GM23338 (cell line): ENCODE measurements around the gene TRPV5. TPM values are rescaled to one million over a fixed set of nuclear protein-coding genes. Genes with fewer than 3 reads are reported as not detected.
A peak's percentile ranks its signal among the peaks of the same experiment; 100 is the strongest.

Experiments used
- ATAC-seq: fragments of 200-7000 bp; cut with Tn5 transposase; 3 replicates; pipeline ENCODE4 v1.9.1; 2020
- DNase-seq: peaks from one replicate; pipeline ENCODE4 v3.0.0-alpha.2; 2015; ENCODE audit warnings: low spot score
- H2AFZ ChIP-seq: fragments of 200-600 bp; sonication (generic); 2 replicates; pipeline ENCODE4 v1.8.0; 2016; ENCODE audit warnings: antibody characterized with exemption, mild to moderate bottlenecking, moderate library complexity
- H3F3A ChIP-seq: fragments of 200-600 bp; sonication (generic); replicated peaks from 2 replicates; pipeline ENCODE4 v1.8.0; 2017; ENCODE audit warnings: antibody characterized with exemption, mixed run types, low read depth
- H3K27ac ChIP-seq: fragments of 200-600 bp; sonication (generic); 2 replicates; pipeline ENCODE4 v1.6.1; 2016; ENCODE audit warnings: low read depth
- H3K27me3 ChIP-seq: fragments of 200-600 bp; sonication (generic); 2 replicates; pipeline ENCODE4 v1.8.0; 2016; ENCODE audit warnings: mild to moderate bottlenecking, mixed run types, moderate library complexity; ENCODE audit not compliant: insufficient read depth
- H3K36me3 ChIP-seq: fragments of 200-600 bp; sonication (generic); 2 replicates; pipeline ENCODE4 v1.8.0; 2016; ENCODE audit warnings: mild to moderate bottlenecking; ENCODE audit not compliant: insufficient read depth
- H3K4me1 ChIP-seq: fragments of 200-600 bp; sonication (generic); 2 replicates; pipeline ENCODE4 v1.8.0; 2016; ENCODE audit warnings: mild to moderate bottlenecking, moderate library complexity; ENCODE audit not compliant: insufficient read depth
- H3K4me2 ChIP-seq: fragments of 200-600 bp; sonication (generic); 2 replicates; pipeline ENCODE4 v1.7.1; 2017; ENCODE audit warnings: mixed run types
- H3K4me3 ChIP-seq: fragments of 200-600 bp; sonication (generic); 2 replicates; pipeline ENCODE4 v1.6.1; 2016; ENCODE audit warnings: mixed run types
- H3K79me2 ChIP-seq: fragments of 200-600 bp; sonication (generic); replicated peaks from 2 replicates; pipeline ENCODE4 v1.8.0; 2017; ENCODE audit warnings: mild to moderate bottlenecking; ENCODE audit not compliant: insufficient read depth
- H3K9me2 ChIP-seq: fragments of 200-600 bp; sonication (generic); 2 replicates; pipeline ENCODE4 v1.8.0; 2017; ENCODE audit not compliant: insufficient read depth
- H4K20me1 ChIP-seq: fragments of 200-600 bp; sonication (generic); replicated peaks from 2 replicates; pipeline ENCODE4 v1.8.0; 2017; ENCODE audit warnings: mild to moderate bottlenecking; ENCODE audit not compliant: insufficient read depth
- H3K27ac Mint-ChIP-seq: 2 replicates; pipeline ENCODE4 v1.8.0; 2020; ENCODE audit warnings: inconsistent platforms, mild to moderate bottlenecking, moderate library complexity, mixed read lengths
- H3K27me3 Mint-ChIP-seq: 3 replicates; pipeline ENCODE4 v1.8.0; 2022; ENCODE audit warnings: low read depth, mild to moderate bottlenecking, moderate library complexity, mixed read lengths, inconsistent platforms; ENCODE audit not compliant: insufficient read depth, poor library complexity
- H3K36me3 Mint-ChIP-seq: 3 replicates; pipeline ENCODE4 v1.8.0; 2021; ENCODE audit warnings: low read depth, mild to moderate bottlenecking, inconsistent platforms, moderate library complexity, mixed read lengths
- H3K4me1 Mint-ChIP-seq: 3 replicates; pipeline ENCODE4 v1.8.0; 2020; ENCODE audit warnings: mild to moderate bottlenecking, inconsistent platforms, mixed read lengths
- H3K4me3 Mint-ChIP-seq: 3 replicates; pipeline ENCODE4 v1.8.0; 2021; ENCODE audit warnings: moderate library complexity, mild to moderate bottlenecking, inconsistent platforms, mixed read lengths
- H3K9me3 Mint-ChIP-seq: 3 replicates; pipeline ENCODE4 v1.8.0; 2020; ENCODE audit warnings: moderate library complexity, mild to moderate bottlenecking, inconsistent platforms, mixed read lengths
- STAT1 ChIP-seq: IDR thresholded peaks from one replicate; pipeline ENCODE4 v1.6.1; 2016; ENCODE audit warnings: antibody characterized with exemption; ENCODE audit not compliant: unreplicated experiment
- ZNF114 ChIP-seq: fragments of 250-450 bp; sonication (Bioruptor Pico); IDR thresholded peaks from 2 replicates; pipeline ENCODE4 v1.5.0; 2020; ENCODE audit warnings: mild to moderate bottlenecking, moderate library complexity
- polyA plus RNA-seq: library from polyadenylated mRNA; unstranded; fragments of >200 nt; fragmentation: Nextera tagmentation; extraction: Ambion mirVana; gene quantifications from 2 replicates; pipeline ENCODE4 v1.2.1, GENCODE V29; 2016
- total RNA-seq: library from RNA; depleted of rRNA; stranded (reverse); fragments of >200 nt; shearing (Covaris generic); gene quantifications from 2 replicates; pipeline ENCODE4 v1.2.3, GENCODE V29; 2014
- TF ChIP-seq, protein P1 (sequence below): fragments of 250-450 bp; sonication (Bioruptor Pico); IDR thresholded peaks from 2 replicates; pipeline ENCODE4 v1.5.0; 2020; ENCODE audit warnings: mild to moderate bottlenecking, moderate library complexity
- TF ChIP-seq, protein P2 (sequence below), 2 experiments: fragments of 200-600 bp in 1 of 2; sonication (generic) in 1 of 2; conservative IDR thresholded peaks; 2 replicates each; pipeline versions ENCODE4 v1.5.1 to v1.6.1; 2016 to 2017; ENCODE audit warnings: antibody characterized with exemption in 2 of 2, low read depth in 2 of 2, mild to moderate bottlenecking in 2 of 2, moderate library complexity in 1 of 2
- TF ChIP-seq, protein P3 (sequence below): IDR thresholded peaks from one replicate; pipeline ENCODE4 v1.6.1; 2018; ENCODE audit warnings: antibody characterized with exemption; ENCODE audit not compliant: unreplicated experiment

Gene TRPV5
- total and polyA plus RNA-seq, 2 experiments from 2014 or later, result not detected

DNA sequence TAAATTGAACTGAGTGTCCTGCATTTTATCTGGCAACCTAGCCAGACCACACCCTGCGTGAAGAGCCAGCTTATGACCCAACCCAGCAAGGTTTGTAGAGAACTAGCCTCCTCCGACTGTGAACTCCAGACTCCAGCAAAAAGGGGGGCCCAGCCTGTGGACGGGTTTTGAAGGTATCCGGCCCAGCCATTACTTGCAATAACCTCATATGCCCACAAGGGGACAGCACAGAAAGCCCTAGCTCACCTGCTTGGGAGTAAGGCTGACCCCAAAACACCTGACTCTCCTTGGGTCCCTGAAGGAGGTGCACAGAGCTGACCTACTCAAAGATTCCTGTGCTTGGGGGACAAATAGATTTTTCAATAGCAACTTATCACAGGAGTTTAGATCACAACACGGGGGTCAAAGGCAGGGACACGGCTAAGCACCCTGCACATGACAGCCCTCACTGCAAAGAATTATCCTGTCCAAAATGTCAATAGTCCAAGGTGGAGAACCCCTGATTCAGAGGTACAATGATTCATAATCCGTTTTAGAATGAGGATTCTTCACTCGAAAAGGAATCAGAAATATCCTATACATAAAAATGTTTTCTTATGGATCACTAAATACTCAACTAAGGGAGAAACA is 52.6 kb downstream of the TRPV5 start:
- no peak overlapping the region for H3K4me2 ChIP-seq
- H4K20me1 ChIP-seq, result no peaks in the 10 kb centered on the region
- DNase-seq (peak; percentile 85), ATAC-seq (peak; percentile 81)
- H3K4me3 Mint-ChIP-seq, result no peak overlapping the region
- H3K4me1 Mint-ChIP-seq, result peaks cover 6% of the 10 kb centered on the region
- H3K79me2 ChIP-seq, result no peaks in the 10 kb centered on the region
- H3K4me3 ChIP-seq, result no peak overlapping the region
- H3K36me3 Mint-ChIP-seq, result no peaks in the 10 kb centered on the region
- H2AFZ ChIP-seq, result no peak overlapping the region
- H3K27me3 ChIP-seq, result no peaks in the 10 kb centered on the region
- peaks cover 3% of the 10 kb centered on the region; the same call in 1 of the 2 replicates for H3K4me1 ChIP-seq
- no peak overlapping the region for H3K27ac ChIP-seq
- H3F3A ChIP-seq, result no peaks in the 10 kb centered on the region
- no peaks in the 10 kb centered on the region for H3K9me2 ChIP-seq
- H3K27ac Mint-ChIP-seq, result no peak overlapping the region
- H3K36me3 ChIP-seq, result no peaks in the 10 kb centered on the region
- no peaks in the 10 kb centered on the region for H3K27me3 Mint-ChIP-seq
- no peaks in the 10 kb centered on the region for H3K9me3 Mint-ChIP-seq
- TF ChIP-seq, protein P1, sequence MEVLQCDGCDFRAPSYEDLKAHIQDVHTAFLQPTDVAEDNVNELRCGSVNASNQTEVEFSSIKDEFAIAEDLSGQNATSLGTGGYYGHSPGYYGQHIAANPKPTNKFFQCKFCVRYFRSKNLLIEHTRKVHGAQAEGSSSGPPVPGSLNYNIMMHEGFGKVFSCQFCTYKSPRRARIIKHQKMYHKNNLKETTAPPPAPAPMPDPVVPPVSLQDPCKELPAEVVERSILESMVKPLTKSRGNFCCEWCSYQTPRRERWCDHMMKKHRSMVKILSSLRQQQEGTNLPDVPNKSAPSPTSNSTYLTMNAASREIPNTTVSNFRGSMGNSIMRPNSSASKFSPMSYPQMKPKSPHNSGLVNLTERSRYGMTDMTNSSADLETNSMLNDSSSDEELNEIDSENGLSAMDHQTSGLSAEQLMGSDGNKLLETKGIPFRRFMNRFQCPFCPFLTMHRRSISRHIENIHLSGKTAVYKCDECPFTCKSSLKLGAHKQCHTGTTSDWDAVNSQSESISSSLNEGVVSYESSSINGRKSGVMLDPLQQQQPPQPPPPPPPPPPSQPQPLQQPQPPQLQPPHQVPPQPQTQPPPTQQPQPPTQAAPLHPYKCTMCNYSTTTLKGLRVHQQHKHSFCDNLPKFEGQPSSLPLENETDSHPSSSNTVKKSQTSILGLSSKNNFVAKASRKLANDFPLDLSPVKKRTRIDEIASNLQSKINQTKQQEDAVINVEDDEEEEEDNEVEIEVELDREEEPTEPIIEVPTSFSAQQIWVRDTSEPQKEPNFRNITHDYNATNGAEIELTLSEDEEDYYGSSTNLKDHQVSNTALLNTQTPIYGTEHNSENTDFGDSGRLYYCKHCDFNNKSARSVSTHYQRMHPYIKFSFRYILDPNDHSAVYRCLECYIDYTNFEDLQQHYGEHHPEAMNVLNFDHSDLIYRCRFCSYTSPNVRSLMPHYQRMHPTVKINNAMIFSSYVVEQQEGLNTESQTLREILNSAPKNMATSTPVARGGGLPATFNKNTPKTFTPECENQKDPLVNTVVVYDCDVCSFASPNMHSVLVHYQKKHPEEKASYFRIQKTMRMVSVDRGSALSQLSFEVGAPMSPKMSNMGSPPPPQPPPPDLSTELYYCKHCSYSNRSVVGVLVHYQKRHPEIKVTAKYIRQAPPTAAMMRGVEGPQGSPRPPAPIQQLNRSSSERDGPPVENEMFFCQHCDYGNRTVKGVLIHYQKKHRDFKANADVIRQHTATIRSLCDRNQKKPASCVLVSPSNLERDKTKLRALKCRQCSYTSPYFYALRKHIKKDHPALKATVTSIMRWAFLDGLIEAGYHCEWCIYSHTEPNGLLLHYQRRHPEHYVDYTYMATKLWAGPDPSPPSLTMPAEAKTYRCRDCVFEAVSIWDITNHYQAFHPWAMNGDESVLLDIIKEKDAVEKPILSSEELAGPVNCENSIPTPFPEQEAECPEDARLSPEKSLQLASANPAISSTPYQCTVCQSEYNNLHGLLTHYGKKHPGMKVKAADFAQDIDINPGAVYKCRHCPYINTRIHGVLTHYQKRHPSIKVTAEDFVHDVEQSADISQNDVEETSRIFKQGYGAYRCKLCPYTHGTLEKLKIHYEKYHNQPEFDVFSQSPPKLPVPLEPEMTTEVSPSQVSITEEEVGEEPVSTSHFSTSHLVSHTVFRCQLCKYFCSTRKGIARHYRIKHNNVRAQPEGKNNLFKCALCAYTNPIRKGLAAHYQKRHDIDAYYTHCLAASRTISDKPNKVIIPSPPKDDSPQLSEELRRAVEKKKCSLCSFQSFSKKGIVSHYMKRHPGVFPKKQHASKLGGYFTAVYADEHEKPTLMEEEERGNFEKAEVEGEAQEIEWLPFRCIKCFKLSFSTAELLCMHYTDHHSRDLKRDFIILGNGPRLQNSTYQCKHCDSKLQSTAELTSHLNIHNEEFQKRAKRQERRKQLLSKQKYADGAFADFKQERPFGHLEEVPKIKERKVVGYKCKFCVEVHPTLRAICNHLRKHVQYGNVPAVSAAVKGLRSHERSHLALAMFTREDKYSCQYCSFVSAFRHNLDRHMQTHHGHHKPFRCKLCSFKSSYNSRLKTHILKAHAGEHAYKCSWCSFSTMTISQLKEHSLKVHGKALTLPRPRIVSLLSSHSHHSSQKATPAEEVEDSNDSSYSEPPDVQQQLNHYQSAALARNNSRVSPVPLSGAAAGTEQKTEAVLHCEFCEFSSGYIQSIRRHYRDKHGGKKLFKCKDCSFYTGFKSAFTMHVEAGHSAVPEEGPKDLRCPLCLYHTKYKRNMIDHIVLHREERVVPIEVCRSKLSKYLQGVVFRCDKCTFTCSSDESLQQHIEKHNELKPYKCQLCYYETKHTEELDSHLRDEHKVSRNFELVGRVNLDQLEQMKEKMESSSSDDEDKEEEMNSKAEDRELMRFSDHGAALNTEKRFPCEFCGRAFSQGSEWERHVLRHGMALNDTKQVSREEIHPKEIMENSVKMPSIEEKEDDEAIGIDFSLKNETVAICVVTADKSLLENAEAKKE (CRISPR knock-in tag), result no peak
- TF ChIP-seq, protein P2, sequence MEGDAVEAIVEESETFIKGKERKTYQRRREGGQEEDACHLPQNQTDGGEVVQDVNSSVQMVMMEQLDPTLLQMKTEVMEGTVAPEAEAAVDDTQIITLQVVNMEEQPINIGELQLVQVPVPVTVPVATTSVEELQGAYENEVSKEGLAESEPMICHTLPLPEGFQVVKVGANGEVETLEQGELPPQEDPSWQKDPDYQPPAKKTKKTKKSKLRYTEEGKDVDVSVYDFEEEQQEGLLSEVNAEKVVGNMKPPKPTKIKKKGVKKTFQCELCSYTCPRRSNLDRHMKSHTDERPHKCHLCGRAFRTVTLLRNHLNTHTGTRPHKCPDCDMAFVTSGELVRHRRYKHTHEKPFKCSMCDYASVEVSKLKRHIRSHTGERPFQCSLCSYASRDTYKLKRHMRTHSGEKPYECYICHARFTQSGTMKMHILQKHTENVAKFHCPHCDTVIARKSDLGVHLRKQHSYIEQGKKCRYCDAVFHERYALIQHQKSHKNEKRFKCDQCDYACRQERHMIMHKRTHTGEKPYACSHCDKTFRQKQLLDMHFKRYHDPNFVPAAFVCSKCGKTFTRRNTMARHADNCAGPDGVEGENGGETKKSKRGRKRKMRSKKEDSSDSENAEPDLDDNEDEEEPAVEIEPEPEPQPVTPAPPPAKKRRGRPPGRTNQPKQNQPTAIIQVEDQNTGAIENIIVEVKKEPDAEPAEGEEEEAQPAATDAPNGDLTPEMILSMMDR (conservative IDR thresholded peaks at IDR 0.05; ENCODE audit: low read depth in 2 of 2), result peak; percentile 77 to 93

DNA sequence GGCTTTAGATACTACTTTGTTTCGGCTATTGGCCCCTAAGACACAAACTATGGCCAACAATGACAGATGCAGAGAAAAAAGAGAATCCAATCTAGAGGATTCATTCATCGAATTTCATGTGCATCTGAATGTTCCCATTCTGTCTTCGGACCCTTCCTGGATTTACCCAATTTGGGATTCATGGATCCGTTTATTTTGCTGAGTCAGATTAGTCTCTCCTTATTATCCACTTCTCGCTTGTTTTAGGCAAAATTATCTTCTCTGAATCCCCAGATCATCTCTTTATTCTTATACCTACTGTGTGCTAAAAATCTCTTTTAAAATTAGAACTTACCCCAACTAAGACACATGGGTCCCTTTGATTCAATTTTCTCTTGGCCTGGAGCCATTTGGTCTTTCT is 54.5 kb downstream of the TRPV5 start:
- Histone ChIP-seq H3K4me2 (no peak overlapping the region), H3K9me2 (no peaks in the 10 kb centered on the region), H3K79me2 (no peaks in the 10 kb centered on the region), H3K4me1 (no peaks in the 10 kb centered on the region), H4K20me1 (no peaks in the 10 kb centered on the region), H2AFZ (no peak overlapping the region), H3K36me3 (no peaks in the 10 kb centered on the region), H3K4me3 (no peak overlapping the region), H3F3A (no peaks in the 10 kb centered on the region), H3K27ac (no peak overlapping the region), H3K27me3 (no peaks in the 10 kb centered on the region)
- TF ChIP-seq STAT1, result no peak
- TF ChIP-seq, protein P3, sequence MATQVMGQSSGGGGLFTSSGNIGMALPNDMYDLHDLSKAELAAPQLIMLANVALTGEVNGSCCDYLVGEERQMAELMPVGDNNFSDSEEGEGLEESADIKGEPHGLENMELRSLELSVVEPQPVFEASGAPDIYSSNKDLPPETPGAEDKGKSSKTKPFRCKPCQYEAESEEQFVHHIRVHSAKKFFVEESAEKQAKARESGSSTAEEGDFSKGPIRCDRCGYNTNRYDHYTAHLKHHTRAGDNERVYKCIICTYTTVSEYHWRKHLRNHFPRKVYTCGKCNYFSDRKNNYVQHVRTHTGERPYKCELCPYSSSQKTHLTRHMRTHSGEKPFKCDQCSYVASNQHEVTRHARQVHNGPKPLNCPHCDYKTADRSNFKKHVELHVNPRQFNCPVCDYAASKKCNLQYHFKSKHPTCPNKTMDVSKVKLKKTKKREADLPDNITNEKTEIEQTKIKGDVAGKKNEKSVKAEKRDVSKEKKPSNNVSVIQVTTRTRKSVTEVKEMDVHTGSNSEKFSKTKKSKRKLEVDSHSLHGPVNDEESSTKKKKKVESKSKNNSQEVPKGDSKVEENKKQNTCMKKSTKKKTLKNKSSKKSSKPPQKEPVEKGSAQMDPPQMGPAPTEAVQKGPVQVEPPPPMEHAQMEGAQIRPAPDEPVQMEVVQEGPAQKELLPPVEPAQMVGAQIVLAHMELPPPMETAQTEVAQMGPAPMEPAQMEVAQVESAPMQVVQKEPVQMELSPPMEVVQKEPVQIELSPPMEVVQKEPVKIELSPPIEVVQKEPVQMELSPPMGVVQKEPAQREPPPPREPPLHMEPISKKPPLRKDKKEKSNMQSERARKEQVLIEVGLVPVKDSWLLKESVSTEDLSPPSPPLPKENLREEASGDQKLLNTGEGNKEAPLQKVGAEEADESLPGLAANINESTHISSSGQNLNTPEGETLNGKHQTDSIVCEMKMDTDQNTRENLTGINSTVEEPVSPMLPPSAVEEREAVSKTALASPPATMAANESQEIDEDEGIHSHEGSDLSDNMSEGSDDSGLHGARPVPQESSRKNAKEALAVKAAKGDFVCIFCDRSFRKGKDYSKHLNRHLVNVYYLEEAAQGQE, result no peak
- TF ChIP-seq ZNF114 (CRISPR knock-in tag), result no peak
- Mint-ChIP-seq H3K9me3 (peaks cover 3% of the 10 kb centered on the region; the same call in 1 of the 3 replicates), H3K36me3 (peaks cover 3% of the 10 kb centered on the region; the same call in 1 of the 3 replicates), H3K4me3 (no peak overlapping the region), H3K27ac (no peak overlapping the region), H3K4me1 (no peaks in the 10 kb centered on the region), H3K27me3 (no peaks in the 10 kb centered on the region)
- ATAC-seq, result no peak
- no peak for DNase-seq
